IMR-90 (cell line): ENCODE data around the gene USP12. TPM values are rescaled to one million over a fixed set of nuclear protein-coding genes. Genes with fewer than 3 reads are reported as not detected.

Experiments
- ATAC-seq: fragments of 200-7000 bp; cut with Tn5 transposase; 2 replicates; pipeline ENCODE4 v1.9.1; 2020; ENCODE audit warnings: low read depth, mild to moderate bottlenecking, moderate library complexity
- BruUV-seq: library from RNA; stranded (reverse); fragments of 400-500 nt; replicated peaks from 2 replicates; lab custom pipeline; 2021; lab: Mats Ljungman, UMichigan
- CTCF ChIA-PET: fragments of 300-600 bp; formaldehyde crosslinking; extraction: SDS; loops from one replicate; lab custom pipeline; 2021; ENCODE audit warnings: antibody characterized with exemption; lab: Yijun Ruan, JAX
- POLR2A ChIA-PET: fragments of 300-600 bp; sonication (Branson Sonifier 250); formaldehyde crosslinking; loops from one replicate; lab custom pipeline; 2022; ENCODE audit warnings: antibody characterized with exemption; ENCODE audit not compliant: unreplicated experiment; lab: Charles Lee
- DNase-seq: peaks from one replicate; pipeline ENCODE4 v3.0.0; 2013
- H2AFZ ChIP-seq: replicated peaks from 2 replicates; pipeline ENCODE3; 2013; ENCODE audit warnings: low read length, mild to moderate bottlenecking; ENCODE audit not compliant: poor library complexity
- H2AK5ac ChIP-seq: 2 replicates; pipeline ENCODE4 v1.6.1; 2013; ENCODE audit warnings: low read depth, low read length, inconsistent platforms
- H2AK9ac ChIP-seq: replicated peaks from 2 replicates; pipeline ENCODE3; 2013; ENCODE audit warnings: mild to moderate bottlenecking, low read depth, low read length, moderate library complexity; ENCODE audit not compliant: poor library complexity
- H2BK120ac ChIP-seq: 2 replicates; pipeline ENCODE4 v1.6.1; 2013; ENCODE audit warnings: low read depth, low read length, inconsistent platforms
- H2BK15ac ChIP-seq: 3 replicates; pipeline ENCODE4 v1.6.1; 2013; ENCODE audit warnings: low read depth, low read length, inconsistent platforms
- H2BK20ac ChIP-seq: 2 replicates; pipeline ENCODE4 v1.6.1; 2013; ENCODE audit warnings: low read depth, mild to moderate bottlenecking, inconsistent platforms, low read length, moderate library complexity
- H2BK5ac ChIP-seq: 2 replicates; pipeline ENCODE4 v1.6.1; 2013; ENCODE audit warnings: mild to moderate bottlenecking, low read depth, low read length, inconsistent platforms; ENCODE audit not compliant: poor library complexity, severe bottlenecking
- H3K14ac ChIP-seq: replicated peaks from 2 replicates; pipeline ENCODE4 v1.6.1; 2013; ENCODE audit warnings: low read depth, low read length, inconsistent platforms
- H3K18ac ChIP-seq: 2 replicates; pipeline ENCODE4 v1.6.1; 2013; ENCODE audit warnings: low read depth, low read length, control low read depth
- H3K23ac ChIP-seq: 2 replicates; pipeline ENCODE4 v1.6.1; 2013; ENCODE audit warnings: low read depth, low read length, inconsistent platforms
- H3K27ac ChIP-seq: 2 replicates; pipeline ENCODE4 v1.5.1; 2013; ENCODE audit warnings: mild to moderate bottlenecking, control low read depth, low read length; ENCODE audit not compliant: insufficient read depth
- H3K27me3 ChIP-seq: 2 replicates; pipeline ENCODE4 v1.6.1; 2013; ENCODE audit warnings: low read length; ENCODE audit not compliant: control insufficient read depth, insufficient read depth
- H3K36me3 ChIP-seq: 2 replicates; pipeline ENCODE4 v1.6.1; 2013; ENCODE audit warnings: low read length, mixed read lengths; ENCODE audit not compliant: control insufficient read depth, insufficient read depth
- H3K4ac ChIP-seq: 2 replicates; pipeline ENCODE4 v1.6.1; 2013; ENCODE audit warnings: low read depth, low read length, inconsistent platforms
- H3K4me1 ChIP-seq: 2 replicates; pipeline ENCODE4 v1.6.1; 2013; ENCODE audit warnings: low read length, mixed read lengths; ENCODE audit not compliant: control insufficient read depth, insufficient read depth
- H3K4me2 ChIP-seq: 2 replicates; pipeline ENCODE4 v1.6.1; 2013; ENCODE audit warnings: low read depth, mild to moderate bottlenecking, control low read depth, low read length, moderate library complexity
- H3K4me3 ChIP-seq: 2 replicates; pipeline ENCODE4 v1.5.1; 2013; ENCODE audit warnings: low read depth, mild to moderate bottlenecking, control low read depth, low read length, moderate library complexity; ENCODE audit not compliant: insufficient read depth
- H3K56ac ChIP-seq: 2 replicates; pipeline ENCODE4 v1.6.1; 2013; ENCODE audit warnings: low read length, inconsistent platforms; ENCODE audit not compliant: insufficient read depth; ENCODE audit errors: extremely low read depth
- H3K79me1 ChIP-seq, 2 experiments: 2 replicates each; pipeline ENCODE4 v1.6.1; 2013; ENCODE audit warnings: low read length in 2 of 2, inconsistent platforms in 1 of 2, low read depth in 1 of 2
- H3K9ac ChIP-seq: 2 replicates; pipeline ENCODE4 v1.6.1; 2013; ENCODE audit warnings: low read depth, low read length, control low read depth
- H3K9me1 ChIP-seq: 2 replicates; pipeline ENCODE4 v1.6.1; 2013; ENCODE audit warnings: low read length, inconsistent platforms; ENCODE audit not compliant: insufficient read depth
- H3K9me3 ChIP-seq: 2 replicates; pipeline ENCODE4 v1.6.1; 2013; ENCODE audit warnings: low read length; ENCODE audit not compliant: control insufficient read depth, insufficient read depth
- H4K20me1 ChIP-seq: 2 replicates; pipeline ENCODE4 v1.6.1; 2013; ENCODE audit warnings: low read length, inconsistent platforms; ENCODE audit not compliant: insufficient read depth
- H4K5ac ChIP-seq: 2 replicates; pipeline ENCODE4 v1.6.1; 2013; ENCODE audit warnings: mild to moderate bottlenecking, low read depth, low read length, control low read depth
- H4K8ac ChIP-seq, 2 experiments: 2 replicates each; pipeline ENCODE4 v1.6.1; 2013; ENCODE audit warnings: low read depth in 2 of 2, low read length in 2 of 2, control low read depth in 1 of 2, inconsistent platforms in 1 of 2
- H4K91ac ChIP-seq: 2 replicates; pipeline ENCODE4 v1.6.1; 2013; ENCODE audit warnings: low read depth, low read length, inconsistent platforms; ENCODE audit not compliant: insufficient read depth
- BHLHE40 ChIP-seq: fragments of 150-350 bp; IDR thresholded peaks from 2 replicates; pipeline ENCODE4 v1.6.1; 2016; ENCODE audit warnings: mild to moderate bottlenecking, low read depth, low read length
- CEBPB ChIP-seq: IDR thresholded peaks from 2 replicates; pipeline ENCODE4 v1.6.1; 2012; ENCODE audit warnings: low read depth, low read length, improper control_type of control experiment
- CHD1 ChIP-seq: IDR thresholded peaks from 2 replicates; pipeline ENCODE4 v1.6.1; 2012; ENCODE audit warnings: low read depth, low read length, improper control_type of control experiment
- FOS ChIP-seq: fragments of 150-350 bp; IDR thresholded peaks from 2 replicates; pipeline ENCODE4 v1.6.1; 2016; ENCODE audit warnings: low read depth, low read length
- MAFK ChIP-seq: IDR thresholded peaks from 2 replicates; pipeline ENCODE4 v1.6.1; 2012; ENCODE audit warnings: low read depth, low read length, improper control_type of control experiment
- MAZ ChIP-seq: IDR thresholded peaks from 2 replicates; pipeline ENCODE4 v1.6.1; 2012; ENCODE audit warnings: low read depth, mild to moderate bottlenecking, low read length, improper control_type of control experiment, moderate library complexity, borderline replicate concordance
- MXI1 ChIP-seq: IDR thresholded peaks from 2 replicates; pipeline ENCODE4 v1.6.1; 2012; ENCODE audit warnings: low read depth, mild to moderate bottlenecking, low read length, moderate library complexity, borderline replicate concordance
- NFE2L2 ChIP-seq: fragments of 150-350 bp; IDR thresholded peaks from 2 replicates; pipeline ENCODE4 v1.6.1; 2016; ENCODE audit warnings: low read depth, mild to moderate bottlenecking, low read length
- POLR2A ChIP-seq: IDR thresholded peaks from 2 replicates; pipeline ENCODE4 v1.6.1; 2012; ENCODE audit warnings: mild to moderate bottlenecking, low read depth, low read length
- RAD21 ChIP-seq: IDR thresholded peaks from 2 replicates; pipeline ENCODE4 v1.6.1; 2012; ENCODE audit warnings: low read length, improper control_type of control experiment
- RCOR1 ChIP-seq: IDR thresholded peaks from 2 replicates; pipeline ENCODE4 v1.6.1; 2012; ENCODE audit warnings: mild to moderate bottlenecking, low read length, improper control_type of control experiment; ENCODE audit not compliant: insufficient replicate concordance
- RFX5 ChIP-seq: IDR thresholded peaks from 2 replicates; pipeline ENCODE4 v1.8.0; 2012; ENCODE audit warnings: low read depth, mild to moderate bottlenecking, low read length, moderate library complexity
- WGBS, 2 experiments: methylation state at CpG; one replicate each; pipeline versions ENCODE4 v1.1.5 to v1.1.7; 2013; ENCODE audit warnings: missing lambda C conversion rate in 2 of 2; ENCODE audit not compliant: insufficient read length in 1 of 2; ENCODE audit errors: extremely low coverage in 2 of 2; 5-methylcytosine and 5-hydroxymethylcytosine counted together
- dilution Hi-C: fragments of 300-500 bp; cut with HindIII; formaldehyde crosslinking; loops from one replicate; pipeline ENCODE4 v1.14.3; 2018; ENCODE audit warnings: low sequenced_read_pairs; ENCODE audit not compliant: unreplicated experiment
- in situ Hi-C: fragments of 300-500 bp; cut with MboI; formaldehyde crosslinking; loops from 3 replicates; pipeline ENCODE4 v1.14.3; 2019; ENCODE audit warnings: low sequenced_read_pairs, inconsistent platforms, mixed read lengths
- intact Hi-C: fragments of 100-400 bp; cut with micrococcal nuclease; formaldehyde crosslinking; loops from 2 replicates; pipeline ENCODE4 v1.10.0; 2022
- polyA plus RNA-seq, 3 experiments: library from polyadenylated mRNA; depleted of rRNA; stranded (reverse); fragments of >200 nt; gene quantifications; 2 replicates each; pipeline ENCODE4 v1.2.3, GENCODE V29; 2012; ENCODE audit warnings: low replicate concordance in 1 of 3
- total RNA-seq: library from RNA; depleted of rRNA; stranded (reverse); fragments of >200 nt; gene quantifications from 2 replicates; pipeline ENCODE4 v1.2.3, GENCODE V29; 2012
- TF ChIP-seq, protein P1 (sequence below): conservative IDR thresholded peaks from 2 replicates; pipeline ENCODE4 v1.5.1; 2012; ENCODE audit warnings: mild to moderate bottlenecking, low read depth, low read length, improper control_type of control experiment
- TF ChIP-seq, protein P2 (sequence below): fragments of 150-350 bp; IDR thresholded peaks from 2 replicates; pipeline ENCODE4 v1.6.1; 2017; ENCODE audit warnings: mild to moderate bottlenecking, antibody characterized with exemption, low read length, low read depth

USP12 gene
- total and polyA plus RNA-seq, 2 of the 4 experiments (the other 2 are of a cell fraction) = 11.8 to 16.5 TPM

DNA sequence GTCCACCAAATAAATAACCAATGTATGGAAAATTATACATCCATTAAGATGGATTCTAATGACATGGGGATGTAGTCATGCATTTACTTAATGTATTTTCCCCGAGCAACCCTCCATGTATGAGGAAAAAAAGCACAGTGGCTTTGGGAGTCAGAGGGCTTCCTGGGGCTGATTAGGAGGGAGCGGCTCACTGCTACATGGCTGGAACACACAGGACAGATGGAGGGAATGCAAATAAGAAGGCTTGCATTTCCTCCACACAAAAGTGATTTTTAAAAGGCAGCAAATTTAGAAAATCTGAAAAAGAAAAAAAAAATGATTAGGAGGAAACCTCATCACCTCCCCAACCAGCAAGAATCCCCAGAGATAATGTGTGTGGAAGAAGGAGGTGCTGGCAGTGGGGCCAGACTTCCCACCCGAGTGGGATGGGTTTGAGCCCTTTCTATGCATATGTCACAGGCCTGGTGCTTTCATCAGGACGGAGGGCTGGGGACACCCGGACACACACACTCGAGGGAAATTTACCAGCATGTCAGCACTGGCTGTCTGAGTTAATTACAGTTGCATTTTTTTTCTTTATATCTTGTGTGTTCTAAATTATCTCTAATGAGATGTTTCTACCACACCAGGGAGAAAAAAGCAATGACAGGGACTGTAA is 118.9 kb downstream of the USP12 start:
- Histone ChIP-seq H2BK120ac (no peak overlapping the region), H3K9me3 (peaks cover 4% of the 10 kb centered on the region; the same call in 1 of the 2 replicates), H3K4me2 (no peak overlapping the region), H3K27ac (no peak overlapping the region), H2BK5ac (no peak overlapping the region), H2AFZ (no peak overlapping the region), H3K4ac (no peak overlapping the region), H3K56ac (no peak overlapping the region), H3K4me3 (no peak overlapping the region), H3K14ac (no peak overlapping the region), H4K91ac (no peak overlapping the region), H2BK20ac (no peak overlapping the region), H3K18ac (no peak overlapping the region), H3K23ac (no peak overlapping the region), H2AK9ac (no peak overlapping the region), H2AK5ac (no peak overlapping the region), H3K36me3 (no peaks in the 10 kb centered on the region), H3K9ac (no peak overlapping the region), H4K20me1 (no peaks in the 10 kb centered on the region), H3K9me1 (peaks cover 21% of the 10 kb centered on the region), H3K27me3 (no peaks in the 10 kb centered on the region), H3K79me1 (peaks cover 0 to 3% of the 10 kb centered on the region in 2 experiments; a peak in 1 of 4 replicates), H2BK15ac (no peak overlapping the region), H4K5ac (no peak overlapping the region), H3K4me1 (peaks cover 16% of the 10 kb centered on the region), H4K8ac (no peak overlapping the region)
- 60% methylated on average over 2 of the region's 6 CpGs; no CpG with 5 or more reads in 1 of the 2 experiments for WGBS, 2 experiments
- ChIA-PET CTCF (no interaction called here), POLR2A (no interaction called here)
- TF ChIP-seq RCOR1 (no peak), CEBPB (no peak), BHLHE40 (no peak), MXI1 (no peak), RAD21 (no peak), RFX5 (no peak), NFE2L2 (no peak), MAZ (no peak), FOS (no peak), POLR2A (no peak), MAFK (no peak), CHD1 (no peak)
- TF ChIP-seq, protein P1, sequence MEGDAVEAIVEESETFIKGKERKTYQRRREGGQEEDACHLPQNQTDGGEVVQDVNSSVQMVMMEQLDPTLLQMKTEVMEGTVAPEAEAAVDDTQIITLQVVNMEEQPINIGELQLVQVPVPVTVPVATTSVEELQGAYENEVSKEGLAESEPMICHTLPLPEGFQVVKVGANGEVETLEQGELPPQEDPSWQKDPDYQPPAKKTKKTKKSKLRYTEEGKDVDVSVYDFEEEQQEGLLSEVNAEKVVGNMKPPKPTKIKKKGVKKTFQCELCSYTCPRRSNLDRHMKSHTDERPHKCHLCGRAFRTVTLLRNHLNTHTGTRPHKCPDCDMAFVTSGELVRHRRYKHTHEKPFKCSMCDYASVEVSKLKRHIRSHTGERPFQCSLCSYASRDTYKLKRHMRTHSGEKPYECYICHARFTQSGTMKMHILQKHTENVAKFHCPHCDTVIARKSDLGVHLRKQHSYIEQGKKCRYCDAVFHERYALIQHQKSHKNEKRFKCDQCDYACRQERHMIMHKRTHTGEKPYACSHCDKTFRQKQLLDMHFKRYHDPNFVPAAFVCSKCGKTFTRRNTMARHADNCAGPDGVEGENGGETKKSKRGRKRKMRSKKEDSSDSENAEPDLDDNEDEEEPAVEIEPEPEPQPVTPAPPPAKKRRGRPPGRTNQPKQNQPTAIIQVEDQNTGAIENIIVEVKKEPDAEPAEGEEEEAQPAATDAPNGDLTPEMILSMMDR = no peak
- TF ChIP-seq, protein P2, sequence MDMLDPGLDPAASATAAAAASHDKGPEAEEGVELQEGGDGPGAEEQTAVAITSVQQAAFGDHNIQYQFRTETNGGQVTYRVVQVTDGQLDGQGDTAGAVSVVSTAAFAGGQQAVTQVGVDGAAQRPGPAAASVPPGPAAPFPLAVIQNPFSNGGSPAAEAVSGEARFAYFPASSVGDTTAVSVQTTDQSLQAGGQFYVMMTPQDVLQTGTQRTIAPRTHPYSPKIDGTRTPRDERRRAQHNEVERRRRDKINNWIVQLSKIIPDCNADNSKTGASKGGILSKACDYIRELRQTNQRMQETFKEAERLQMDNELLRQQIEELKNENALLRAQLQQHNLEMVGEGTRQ = no peak
- DNase-seq (no peak), ATAC-seq (no peak)
- intact Hi-C loops (no loop called here), in situ Hi-C loops (no loop called here), dilution Hi-C loops (no loop called here)
- no TSS peak for BruUV-seq
